Subcutaneous adipose tissue (tissue), 4 donors: ENCODE results near the gene TRAF4. TPM values are rescaled to one million over a fixed set of nuclear protein-coding genes. Genes with fewer than 3 reads are reported as not detected.

Source experiments
- CTCF ChIP-seq: fragments of 450-650 bp; IDR thresholded peaks from one replicate; pipeline ENCODE4 v1.5.1; 2016; ENCODE audit warnings: low read depth, mild to moderate bottlenecking, control low read depth, antibody characterized with exemption, moderate library complexity
- total RNA-seq, 4 donors: library from RNA; depleted of rRNA; stranded (reverse); fragments of >200 nt; gene quantifications; one replicate each; pipeline ENCODE4 v1.1.0, GENCODE V29; 2016

The TRAF4 gene
- total RNA-seq, 4 donors from 2014 or later = 2.5 to 8.3 (median 5.2) TPM

- no peak for TF ChIP-seq CTCF
These were observed 26.9 kb upstream of the TRAF4 start for GRCh38 chr17:28716740-28717577.

- TF ChIP-seq CTCF = no peak
These were observed 26.1 kb upstream of the TRAF4 start, which contains the start of gene RAB34 for GRCh38 chr17:28717578-28718332. Gene RAB34 (minus strand): TSS chr17:28717868. CDS start chr17:28717266, 602 bp downstream.

GRCh38 chr17:28718333-28719020 lies 25.3 kb upstream of the TRAF4 start:
- TF ChIP-seq CTCF = no peak

- no peak for TF ChIP-seq CTCF
These were observed 24.8 kb upstream of the TRAF4 start for GRCh38 chr17:28719021-28719433.

- no peak for TF ChIP-seq CTCF
These were observed 23.4 kb upstream of the TRAF4 start for GRCh38 chr17:28720247-28720996.

- no peak for TF ChIP-seq CTCF
These were observed 21.2 kb upstream of the TRAF4 start for GRCh38 chr17:28722417-28723158.
